H9 (cell line): ENCODE measurements around the gene GRB10. TPM values are rescaled to one million over a fixed set of nuclear protein-coding genes. Genes with fewer than 3 reads are reported as not detected.

ENCODE experiments used
- DNase-seq: peaks from one replicate; pipeline ENCODE4 v3.0.0-alpha.2; 2017
- H2AFZ ChIP-seq: one replicate; pipeline ENCODE4 v1.6.1; 2013; ENCODE audit warnings: mild to moderate bottlenecking, low read length, control low read depth, moderate library complexity
- H2AK5ac ChIP-seq: 2 replicates; pipeline ENCODE4 v1.6.1; 2013; ENCODE audit warnings: low read length, control low read depth, mixed read lengths; ENCODE audit not compliant: insufficient read length
- H2BK120ac ChIP-seq: one replicate; pipeline ENCODE4 v1.6.1; 2013; ENCODE audit warnings: low read depth, mild to moderate bottlenecking, low read length, control low read depth, inconsistent platforms; ENCODE audit not compliant: poor library complexity, severe bottlenecking
- H2BK12ac ChIP-seq: 2 replicates; pipeline ENCODE4 v1.6.1; 2013; ENCODE audit warnings: low read length, control low read depth, mixed read lengths, low read depth; ENCODE audit not compliant: insufficient read length
- H2BK15ac ChIP-seq: 2 replicates; pipeline ENCODE4 v1.6.1; 2013; ENCODE audit warnings: low read depth, low read length, control low read depth
- H2BK20ac ChIP-seq: one replicate; pipeline ENCODE4 v1.6.1; 2013; ENCODE audit warnings: low read depth, mild to moderate bottlenecking, low read length, control low read depth, inconsistent platforms; ENCODE audit not compliant: poor library complexity, severe bottlenecking
- H2BK5ac ChIP-seq: 2 replicates; pipeline ENCODE4 v1.6.1; 2013; ENCODE audit warnings: low read length, control low read depth, mixed read lengths; ENCODE audit not compliant: insufficient read length
- H3K14ac ChIP-seq: 2 replicates; pipeline ENCODE4 v1.6.1; 2013; ENCODE audit warnings: low read length, control low read depth; ENCODE audit not compliant: insufficient read depth
- H3K18ac ChIP-seq: 2 replicates; pipeline ENCODE4 v1.6.1; 2013; ENCODE audit warnings: low read depth, mild to moderate bottlenecking, mixed read lengths, low read length, control low read depth; ENCODE audit not compliant: insufficient read length
- H3K23ac ChIP-seq: 2 replicates; pipeline ENCODE4 v1.6.1; 2013; ENCODE audit warnings: low read length, control low read depth, mixed read lengths, low read depth; ENCODE audit not compliant: insufficient read length
- H3K23me2 ChIP-seq: 2 replicates; pipeline ENCODE4 v1.6.1; 2013; ENCODE audit warnings: low read depth, mild to moderate bottlenecking, mixed read lengths, low read length, control low read depth; ENCODE audit not compliant: insufficient read length, poor library complexity, severe bottlenecking
- H3K27ac ChIP-seq: 2 replicates; pipeline ENCODE4 v1.5.1; 2013; ENCODE audit warnings: low read length, control low read depth, mixed read lengths, low read depth; ENCODE audit not compliant: insufficient read length
- H3K27me3 ChIP-seq: 2 replicates; pipeline ENCODE4 v1.6.1; 2013; ENCODE audit warnings: low read length, control low read depth, inconsistent platforms; ENCODE audit not compliant: insufficient read depth
- H3K4ac ChIP-seq: 2 replicates; pipeline ENCODE4 v1.6.1; 2013; ENCODE audit warnings: low read depth, mild to moderate bottlenecking, control low read depth, inconsistent platforms, low read length, moderate library complexity
- H3K4me1 ChIP-seq: 2 replicates; pipeline ENCODE4 v1.6.1; 2013; ENCODE audit warnings: low read length, control low read depth, inconsistent platforms; ENCODE audit not compliant: insufficient read depth
- H3K4me2 ChIP-seq: 2 replicates; pipeline ENCODE4 v1.6.1; 2013; ENCODE audit warnings: low read length, control low read depth, mixed read lengths; ENCODE audit not compliant: insufficient read length, insufficient read depth
- H3K56ac ChIP-seq: 2 replicates; pipeline ENCODE4 v1.6.1; 2013; ENCODE audit warnings: low read depth, mild to moderate bottlenecking, mixed read lengths, low read length, control low read depth; ENCODE audit not compliant: insufficient read length
- H3K79me1 ChIP-seq: 2 replicates; pipeline ENCODE4 v1.6.1; 2013; ENCODE audit warnings: low read depth, mild to moderate bottlenecking, moderate library complexity, low read length, control low read depth, inconsistent platforms; ENCODE audit not compliant: insufficient read depth, poor library complexity, severe bottlenecking
- H3K79me2 ChIP-seq: 2 replicates; pipeline ENCODE4 v1.6.1; 2013; ENCODE audit warnings: low read length, control low read depth, inconsistent platforms; ENCODE audit not compliant: insufficient read depth
- H3K9ac ChIP-seq: 2 replicates; pipeline ENCODE4 v1.6.1; 2013; ENCODE audit warnings: low read length, control low read depth, mixed read lengths; ENCODE audit not compliant: insufficient read length; ENCODE audit errors: extremely low read depth
- H3K9me3 ChIP-seq: one replicate; pipeline ENCODE4 v1.6.1; 2013; ENCODE audit warnings: low read depth, low read length, inconsistent platforms; ENCODE audit not compliant: control insufficient read depth
- H3T11ph ChIP-seq: one replicate; pipeline ENCODE4 v1.6.1; 2013; ENCODE audit warnings: mild to moderate bottlenecking, low read length, control low read depth, inconsistent platforms
- H4K20me1 ChIP-seq: one replicate; pipeline ENCODE4 v1.6.1; 2013; ENCODE audit not compliant: control insufficient read depth, insufficient read length, insufficient read depth
- H4K5ac ChIP-seq: 2 replicates; pipeline ENCODE4 v1.6.1; 2013; ENCODE audit warnings: low read depth, mild to moderate bottlenecking, mixed read lengths, low read length, control low read depth; ENCODE audit not compliant: insufficient read length
- H4K8ac ChIP-seq: replicated peaks from 2 replicates; pipeline ENCODE4 v1.6.1; 2013; ENCODE audit warnings: low read length, control low read depth, mixed read lengths, low read depth; ENCODE audit not compliant: insufficient read length
- H4K91ac ChIP-seq: 2 replicates; pipeline ENCODE4 v1.6.1; 2013; ENCODE audit warnings: low read depth, mild to moderate bottlenecking, moderate library complexity, mixed read lengths, low read length, control low read depth; ENCODE audit not compliant: insufficient read length
- H3K27ac Mint-ChIP-seq, 3 experiments: 2 replicates in 2 of 3; 3 replicates in 1 of 3; pipeline ENCODE4 v1.8.0; 2020 to 2021; ENCODE audit warnings: mixed read lengths in 3 of 3, mild to moderate bottlenecking in 1 of 3, moderate library complexity in 1 of 3
- H3K27me3 Mint-ChIP-seq: 2 replicates; pipeline ENCODE4 v1.8.0; 2021; ENCODE audit warnings: low read depth, mild to moderate bottlenecking, moderate library complexity, mixed read lengths
- H3K36me3 Mint-ChIP-seq, 3 experiments: 2 replicates in 2 of 3; 3 replicates in 1 of 3; pipeline ENCODE4 v1.8.0; 2020 to 2021; ENCODE audit warnings: low read depth in 3 of 3, mixed read lengths in 3 of 3; ENCODE audit not compliant: insufficient read depth in 1 of 3
- H3K4me1 Mint-ChIP-seq, 2 experiments: 2 replicates each; pipeline ENCODE4 v1.8.0; 2020; ENCODE audit warnings: mixed read lengths in 2 of 2
- H3K4me3 Mint-ChIP-seq, 2 experiments: 2 replicates in 1 of 2; 3 replicates in 1 of 2; pipeline ENCODE4 v1.8.0; 2020 to 2021; ENCODE audit warnings: mild to moderate bottlenecking in 2 of 2, mixed read lengths in 2 of 2, moderate library complexity in 1 of 2
- H3K9me3 Mint-ChIP-seq, 2 experiments: 2 replicates in 1 of 2; 3 replicates in 1 of 2; pipeline ENCODE4 v1.8.0; 2020; ENCODE audit warnings: mild to moderate bottlenecking in 2 of 2, mixed read lengths in 2 of 2, moderate library complexity in 1 of 2
- CTCF ChIP-seq: fragments of 200-600 bp; sonication (generic); conservative IDR thresholded peaks from 3 replicates; pipeline ENCODE4 v1.8.0; 2021; ENCODE audit warnings: antibody characterized with exemption, mild to moderate bottlenecking
- WGBS: extraction: QIAGEN DNeasy Blood & Tissue Kit; methylation state at CpG from one replicate; pipeline ENCODE4 v1.1.7; 2013; ENCODE audit warnings: missing lambda C conversion rate, low lambda C conversion rate, mixed read lengths; ENCODE audit not compliant: insufficient read length; ENCODE audit errors: extremely low coverage; 5-methylcytosine and 5-hydroxymethylcytosine counted together
- total RNA-seq: library from RNA; stranded (reverse); gene quantifications from 2 replicates; pipeline ENCODE4 v1.2.1, GENCODE V29; 2021

The GRB10 gene
- total RNA-seq, 1 experiment from 2014 or later: 108 TPM

GRCh38 chr7:50669890-50670289 lies 112.8 kb downstream of the GRB10 start:
- Histone ChIP-seq H3K56ac (no peak overlapping the region), H2BK5ac (no peak overlapping the region), H2BK20ac (no peak overlapping the region), H3K79me1 (no peaks in the 10 kb centered on the region), H2BK120ac (no peak overlapping the region), H4K8ac (no peak overlapping the region), H3K4ac (no peak overlapping the region), H3K18ac (no peak overlapping the region), H3K23me2 (no peaks in the 10 kb centered on the region), H2AK5ac (no peak overlapping the region), H3K23ac (no peak overlapping the region), H3K4me1 (no peaks in the 10 kb centered on the region), H3K27me3 (no peaks in the 10 kb centered on the region), H2BK15ac (no peak overlapping the region), H3K27ac (no peak overlapping the region), H3K79me2 (peaks cover 1% of the 10 kb centered on the region; the same call in 1 of the 2 replicates), H3K9ac (no peak overlapping the region), H4K20me1 (no peaks in the 10 kb centered on the region), H2AFZ (no peak overlapping the region), H4K91ac (no peak overlapping the region), H4K5ac (no peak overlapping the region), H3K14ac (no peak overlapping the region), H3K9me3 (no peaks in the 10 kb centered on the region), H2BK12ac (no peak overlapping the region), H3T11ph (no peak overlapping the region), H3K4me2 (no peak overlapping the region)
- peaks cover 32 to 69% (median 48%) of the 10 kb centered on the region in 3 experiments for H3K36me3 Mint-ChIP-seq
- no peak overlapping the region for H3K27ac Mint-ChIP-seq
- no CpG with 5 or more reads among the region's 3 CpGs for WGBS
- TF ChIP-seq CTCF: no peak
- peaks cover 0 to 3% of the 10 kb centered on the region in 2 experiments; a peak in 1 of 5 replicates for H3K9me3 Mint-ChIP-seq
- DNase-seq: no peak
- H3K4me1 Mint-ChIP-seq: peaks cover 0 to 6% of the 10 kb centered on the region in 2 experiments; a peak in 2 of 4 replicates
- no peaks in the 10 kb centered on the region for H3K27me3 Mint-ChIP-seq
- no peak overlapping the region for H3K4me3 Mint-ChIP-seq
